HepG2 (cell line): ENCODE data around the gene JMJD8. TPM values are rescaled to one million over a fixed set of nuclear protein-coding genes. Genes with fewer than 3 reads are reported as not detected.

Experiments used
- AGO1 ChIP-seq: fragments of 200-400 bp; formaldehyde crosslinking; IDR thresholded peaks from 2 replicates; pipeline ENCODE4 v1.6.1; 2017; ENCODE audit warnings: mild to moderate bottlenecking, low read depth, low read length, moderate library complexity; ENCODE audit not compliant: poor library complexity, severe bottlenecking
- CCAR2 ChIP-seq: fragments of 200-400 bp; formaldehyde crosslinking; optimal IDR thresholded peaks from 2 replicates; pipeline ENCODE3; 2018; ENCODE audit warnings: low read depth, mild to moderate bottlenecking, low read length, moderate library complexity
- CCDC6 ChIP-seq: sonication (generic); formaldehyde crosslinking; IDR thresholded peaks from 2 replicates; pipeline ENCODE4 v1.8.1; 2022; ENCODE audit warnings: mild to moderate bottlenecking, missing genetic modification reagents, moderate library complexity
- ERF ChIP-seq: IDR thresholded peaks from 2 replicates; pipeline ENCODE4 v1.6.1; 2018; ENCODE audit warnings: missing biosample characterization, missing genetic modification reagents
- FOXK1 ChIP-seq: sonication (generic); formaldehyde crosslinking; IDR thresholded peaks from 2 replicates; pipeline ENCODE4 v1.4.0; 2020; ENCODE audit warnings: low read depth, missing genetic modification reagents, borderline replicate concordance
- HDAC1 ChIP-seq: sonication (generic); formaldehyde crosslinking; IDR thresholded peaks from 2 replicates; pipeline ENCODE4 v1.5.1; 2020; ENCODE audit warnings: mild to moderate bottlenecking, missing genetic modification reagents
- HMG20A ChIP-seq: IDR thresholded peaks from 2 replicates; pipeline ENCODE4 v1.6.1; 2016; ENCODE audit warnings: borderline replicate concordance
- JUN ChIP-seq: sonication (generic); formaldehyde crosslinking; IDR thresholded peaks from 2 replicates; pipeline ENCODE4 v1.4.0; 2020; ENCODE audit warnings: mild to moderate bottlenecking, missing genetic modification reagents
- KLF12 ChIP-seq: sonication (generic); formaldehyde crosslinking; IDR thresholded peaks from 2 replicates; pipeline ENCODE4 v1.4.0; 2020; ENCODE audit warnings: missing genetic modification reagents, borderline replicate concordance
- KLF9 ChIP-seq: IDR thresholded peaks from 2 replicates; pipeline ENCODE4 v1.6.1; 2016; ENCODE audit warnings: low read depth
- MBD4 ChIP-seq: IDR thresholded peaks from 2 replicates; pipeline ENCODE4 v1.6.1; 2012; ENCODE audit warnings: low read length, inconsistent platforms, borderline replicate concordance
- MXD4 ChIP-seq: IDR thresholded peaks from 2 replicates; pipeline ENCODE4 v1.6.1; 2016; ENCODE audit warnings: mild to moderate bottlenecking, missing biosample characterization, missing genetic modification reagents
- PAWR ChIP-seq: sonication (generic); formaldehyde crosslinking; IDR thresholded peaks from 2 replicates; pipeline ENCODE4 v1.4.0; 2020; ENCODE audit warnings: missing genetic modification reagents, mild to moderate bottlenecking, borderline replicate concordance
- POLR2AphosphoS2 ChIP-seq: IDR thresholded peaks from 2 replicates; pipeline ENCODE4 v1.6.1; 2011; ENCODE audit warnings: low read depth, low read length, improper control_type of control experiment
- RAD51 ChIP-seq: fragments of 450-650 bp; IDR thresholded peaks from 2 replicates; pipeline ENCODE4 v1.6.1; 2016; ENCODE audit warnings: borderline replicate concordance
- SMARCE1 ChIP-seq: fragments of 450-650 bp; IDR thresholded peaks from 2 replicates; pipeline ENCODE4 v1.6.1; 2017; ENCODE audit warnings: borderline replicate concordance
- TCF12 ChIP-seq, 2 experiments: fragments of 450-650 bp in 1 of 2; sonication (generic) in 1 of 2; formaldehyde crosslinking in 1 of 2; IDR thresholded peaks; 2 replicates each; pipeline versions ENCODE4 v1.6.1 to v1.8.0; 2017 to 2022; ENCODE audit warnings: antibody characterized with exemption in 1 of 2, mild to moderate bottlenecking in 1 of 2, missing genetic modification reagents in 1 of 2, moderate library complexity in 1 of 2
- TOE1 ChIP-seq: sonication (generic); formaldehyde crosslinking; IDR thresholded peaks from 2 replicates; pipeline ENCODE4 v1.4.0; 2020; ENCODE audit warnings: mild to moderate bottlenecking, missing genetic modification reagents
- YEATS4 ChIP-seq: sonication (generic); formaldehyde crosslinking; IDR thresholded peaks from 2 replicates; pipeline ENCODE4 v1.4.0; 2020; ENCODE audit warnings: missing genetic modification reagents, borderline replicate concordance
- ZFP91 ChIP-seq: sonication (generic); formaldehyde crosslinking; IDR thresholded peaks from 2 replicates; pipeline ENCODE4 v1.9.0; 2022; ENCODE audit warnings: missing genetic modification reagents, mild to moderate bottlenecking, borderline replicate concordance
- ZNF256 ChIP-seq: sonication (generic); formaldehyde crosslinking; conservative IDR thresholded peaks from 2 replicates; pipeline ENCODE4 v1.4.0; 2020; ENCODE audit warnings: missing genetic modification reagents
- ZNF550 ChIP-seq: sonication (generic); formaldehyde crosslinking; IDR thresholded peaks from 2 replicates; pipeline ENCODE4 v1.4.0; 2020; ENCODE audit warnings: mild to moderate bottlenecking, missing genetic modification reagents, borderline replicate concordance
- ZSCAN22 ChIP-seq: sonication (generic); formaldehyde crosslinking; IDR thresholded peaks from 2 replicates; pipeline ENCODE4 v1.4.0; 2020; ENCODE audit warnings: mild to moderate bottlenecking, missing genetic modification reagents
- polyA plus RNA-seq, 8 experiments: library from polyadenylated mRNA; depleted of rRNA in 3 of 8; stranded (reverse) in 7 of 8; unstranded in 1 of 8; fragments of >200 nt; fragmentation: Illumina TruSeq in 4 of 8; extraction: Trizol in 4 of 8; gene quantifications; 2 replicates each; pipeline versions ENCODE4 v1.2.1 to v1.2.3, GENCODE V29; 2011 to 2016; ENCODE audit warnings: low read depth in 4 of 8, missing spikeins in 1 of 8, mixed read lengths in 1 of 8; ENCODE audit not compliant: insufficient read depth in 1 of 8
- total RNA-seq, 5 experiments: library from RNA; depleted of rRNA; stranded (reverse); fragments of >200 nt; fragmentation: Illumina TruSeq; extraction: Trizol; gene quantifications; 2 replicates each; pipeline ENCODE4 v1.2.3, GENCODE V29; 2016; ENCODE audit warnings: low read depth in 1 of 5
- TF ChIP-seq, protein P1 (sequence below): sonication (generic); formaldehyde crosslinking; IDR thresholded peaks from 2 replicates; pipeline ENCODE4 v1.4.0; 2020; ENCODE audit warnings: mild to moderate bottlenecking, missing genetic modification reagents

Gene JMJD8
- total and polyA plus RNA-seq, 2 of the 13 experiments (the other 11 are each of a cell fraction or from before 2014, with no cell fraction given): 2.6 to 11.8 TPM

- TF ChIP-seq CCAR2 (no peak), TOE1 (no peak), JUN (CRISPR knock-in tag) (peak; percentile 61; the same call in 1 of the 2 replicates), YEATS4 (CRISPR knock-in tag) (peak; percentile 82), HDAC1 (CRISPR knock-in tag) (peak; percentile 58), AGO1 (no peak), MBD4 (no peak), CCDC6 (CRISPR knock-in tag) (peak; percentile 87), KLF9 (CRISPR knock-in tag) (no peak), ZSCAN22 (CRISPR knock-in tag) (no peak), KLF12 (CRISPR knock-in tag) (0 out of 2 replicates have a peak, but pooled peaks have one; percentile 25), PAWR (CRISPR knock-in tag) (no peak), ZNF550 (CRISPR knock-in tag) (no peak), ZNF256 (CRISPR knock-in tag) (no peak), SMARCE1 (no peak), FOXK1 (CRISPR knock-in tag) (no peak), HMG20A (CRISPR knock-in tag) (no peak), MXD4 (CRISPR knock-in tag) (peak; percentile 75; the same call in 1 of the 2 replicates), ZFP91 (CRISPR knock-in tag) (no peak; the same call in 1 of the 2 replicates), TCF12 (IDR thresholded peaks at IDR 0.05) (no peak), TCF12 (CRISPR knock-in tag; IDR thresholded peaks at IDR 0.05) (0 out of 2 replicates have a peak, but pooled peaks have one; percentile 40), POLR2AphosphoS2 (no peak), ERF (CRISPR knock-in tag) (no peak), RAD51 (no peak)
- TF ChIP-seq, protein P1, sequence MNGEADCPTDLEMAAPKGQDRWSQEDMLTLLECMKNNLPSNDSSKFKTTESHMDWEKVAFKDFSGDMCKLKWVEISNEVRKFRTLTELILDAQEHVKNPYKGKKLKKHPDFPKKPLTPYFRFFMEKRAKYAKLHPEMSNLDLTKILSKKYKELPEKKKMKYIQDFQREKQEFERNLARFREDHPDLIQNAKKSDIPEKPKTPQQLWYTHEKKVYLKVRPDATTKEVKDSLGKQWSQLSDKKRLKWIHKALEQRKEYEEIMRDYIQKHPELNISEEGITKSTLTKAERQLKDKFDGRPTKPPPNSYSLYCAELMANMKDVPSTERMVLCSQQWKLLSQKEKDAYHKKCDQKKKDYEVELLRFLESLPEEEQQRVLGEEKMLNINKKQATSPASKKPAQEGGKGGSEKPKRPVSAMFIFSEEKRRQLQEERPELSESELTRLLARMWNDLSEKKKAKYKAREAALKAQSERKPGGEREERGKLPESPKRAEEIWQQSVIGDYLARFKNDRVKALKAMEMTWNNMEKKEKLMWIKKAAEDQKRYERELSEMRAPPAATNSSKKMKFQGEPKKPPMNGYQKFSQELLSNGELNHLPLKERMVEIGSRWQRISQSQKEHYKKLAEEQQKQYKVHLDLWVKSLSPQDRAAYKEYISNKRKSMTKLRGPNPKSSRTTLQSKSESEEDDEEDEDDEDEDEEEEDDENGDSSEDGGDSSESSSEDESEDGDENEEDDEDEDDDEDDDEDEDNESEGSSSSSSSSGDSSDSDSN (CRISPR knock-in tag): peak; percentile 89
These were observed 41.7 kb downstream of the JMJD8 start (continued) for GRCh38 chr16:642189-643049.
